HUES64 (cell line): ENCODE measurements around the gene MDK. TPM values are rescaled to one million over a fixed set of nuclear protein-coding genes. Genes with fewer than 3 reads are reported as not detected.

Experiments
- H3K27ac ChIP-seq: 2 replicates; pipeline ENCODE4 v1.7.0; 2013; ENCODE audit warnings: low read depth, low read length, inconsistent platforms
- H3K27me3 ChIP-seq: 2 replicates; pipeline ENCODE4 v1.6.1; 2013; ENCODE audit warnings: mild to moderate bottlenecking, low read length; ENCODE audit not compliant: insufficient read depth
- H3K36me3 ChIP-seq: 2 replicates; pipeline ENCODE4 v1.6.1; 2013; ENCODE audit warnings: mild to moderate bottlenecking, low read length; ENCODE audit not compliant: insufficient read depth
- H3K4me1 ChIP-seq: 2 replicates; pipeline ENCODE4 v1.6.1; 2013; ENCODE audit warnings: mild to moderate bottlenecking, low read length, moderate library complexity; ENCODE audit not compliant: insufficient read depth
- H3K4me3 ChIP-seq: 2 replicates; pipeline ENCODE4 v1.5.1; 2013; ENCODE audit warnings: mild to moderate bottlenecking, low read length, moderate library complexity
- H3K9ac ChIP-seq: 2 replicates; pipeline ENCODE4 v1.6.1; 2013; ENCODE audit warnings: mild to moderate bottlenecking, low read depth, low read length
- H3K9me3 ChIP-seq: 2 replicates; pipeline ENCODE4 v1.6.1; 2013; ENCODE audit warnings: low read depth, low read length; ENCODE audit not compliant: insufficient read depth
- WGBS: fragments of 150-250, 120-280 bp; methylation state at CpG from one replicate; pipeline ENCODE4 v1.1.7; 2013; ENCODE audit warnings: missing lambda C conversion rate; 5-methylcytosine and 5-hydroxymethylcytosine counted together
- polyA plus RNA-seq, 2 experiments: library from polyadenylated mRNA; stranded (reverse); fragments of 50-300 nt; gene quantifications; one replicate each; pipeline ENCODE4 v1.2.3, GENCODE V29; 2013

The MDK gene
- 605 TPM for polyA plus RNA-seq (2013, experiment 1 of 2)
- 719 TPM for polyA plus RNA-seq (2013, experiment 2 of 2)

DNA sequence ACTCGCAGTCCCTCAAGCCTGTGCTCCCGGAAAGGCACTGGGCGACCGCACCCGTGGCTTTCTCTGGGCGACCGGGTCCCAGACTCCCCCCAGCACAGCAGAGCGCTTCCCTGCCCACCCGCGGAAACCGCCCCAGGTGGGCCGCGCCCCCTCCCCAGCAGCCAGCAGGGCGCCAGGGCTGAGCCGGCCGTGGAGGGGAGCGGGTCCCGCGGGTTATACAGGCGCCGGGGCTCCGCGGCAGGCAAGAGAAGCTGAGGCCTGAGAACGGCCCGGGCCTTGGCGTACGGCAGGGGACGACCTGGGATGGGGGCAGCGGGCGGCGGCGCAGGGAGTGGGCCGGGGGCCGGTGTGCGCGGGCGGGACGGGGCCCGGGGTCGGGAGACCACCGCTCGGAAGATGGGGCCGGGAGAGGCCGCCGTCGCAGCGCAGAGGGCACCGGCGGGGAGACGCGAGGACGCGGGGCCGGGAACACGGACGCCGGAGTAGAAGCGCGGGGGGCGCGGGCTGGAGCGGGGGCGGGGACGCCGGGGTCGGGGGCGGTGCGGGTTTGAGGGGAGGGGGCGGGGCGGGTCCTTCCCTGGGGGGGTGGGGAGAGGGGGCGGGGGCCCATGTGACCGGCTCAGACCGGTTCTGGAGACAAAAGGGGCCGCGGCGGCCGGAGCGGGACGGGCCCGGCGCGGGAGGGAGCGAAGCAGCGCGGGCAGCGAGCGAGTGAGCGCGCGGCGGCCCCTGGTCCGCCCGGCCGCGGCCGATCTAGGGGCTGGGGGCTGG lies at the start of gene MDK:
MDK (plus strand) TSS at position 622 of the 771 bp plus-strand sequence. CDS start 389 bp downstream, outside the sequence.
- Histone ChIP-seq H3K4me1 (peaks cover 15% of the 10 kb centered on the region), H3K9me3 (no peaks in the 10 kb centered on the region), H3K27ac (peak within 1 kb of the TSS; percentile 99), H3K27me3 (peaks cover 4% of the 10 kb centered on the region; the same call in 1 of the 2 replicates), H3K4me3 (peak within 1 kb of the TSS; percentile 89), H3K36me3 (peaks cover 20% of the 10 kb centered on the region), H3K9ac (peak within 1 kb of the TSS; percentile 96)
- 1% methylated on average over 75 of the region's 96 CpGs for WGBS

DNA sequence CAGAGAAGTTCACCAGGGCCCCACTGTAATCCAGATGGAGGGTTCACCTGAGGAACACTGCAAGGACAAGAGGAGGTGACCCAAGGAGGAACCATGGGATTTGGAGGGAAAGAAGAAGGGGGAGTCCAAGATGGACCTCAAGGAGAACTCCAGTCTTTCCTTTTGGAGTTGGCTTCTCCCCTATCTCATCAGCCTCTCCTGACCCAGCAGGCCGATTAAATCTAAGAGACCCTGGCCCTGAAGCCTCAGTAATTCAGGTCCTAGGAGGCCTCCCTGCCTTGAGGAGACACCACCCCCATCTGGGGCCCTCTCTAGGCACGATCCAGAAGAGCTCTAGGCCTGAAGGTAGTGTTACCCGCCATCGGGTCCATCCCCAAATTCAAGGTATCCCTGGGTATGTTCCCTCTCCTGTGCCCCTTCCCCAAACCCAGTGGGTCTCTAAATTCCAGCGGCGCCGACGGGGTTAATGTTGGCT lies 49.3 kb upstream of the MDK start:
- Histone ChIP-seq H3K4me1 (peaks cover 35% of the 10 kb centered on the region), H3K9me3 (no peaks in the 10 kb centered on the region), H3K36me3 (no peaks in the 10 kb centered on the region), H3K27me3 (peaks cover 52% of the 10 kb centered on the region), H3K27ac (no peak overlapping the region), H3K9ac (no peak overlapping the region), H3K4me3 (peak overlapping the region; percentile 61)
- WGBS, result 12% methylated on average over 8 of the region's 8 CpGs

GRCh38 chr11:46332568-46333393 lies 48.7 kb upstream of the MDK start:
- Histone ChIP-seq H3K9ac (peak overlapping the region; percentile 27; the same call in 1 of the 2 replicates), H3K9me3 (no peaks in the 10 kb centered on the region), H3K27me3 (peaks cover 52% of the 10 kb centered on the region), H3K4me1 (peaks cover 39% of the 10 kb centered on the region), H3K4me3 (peak overlapping the region; percentile 61), H3K27ac (no peak overlapping the region), H3K36me3 (no peaks in the 10 kb centered on the region)
- under 1% methylated on average over 99 of the region's 99 CpGs for WGBS

DNA sequence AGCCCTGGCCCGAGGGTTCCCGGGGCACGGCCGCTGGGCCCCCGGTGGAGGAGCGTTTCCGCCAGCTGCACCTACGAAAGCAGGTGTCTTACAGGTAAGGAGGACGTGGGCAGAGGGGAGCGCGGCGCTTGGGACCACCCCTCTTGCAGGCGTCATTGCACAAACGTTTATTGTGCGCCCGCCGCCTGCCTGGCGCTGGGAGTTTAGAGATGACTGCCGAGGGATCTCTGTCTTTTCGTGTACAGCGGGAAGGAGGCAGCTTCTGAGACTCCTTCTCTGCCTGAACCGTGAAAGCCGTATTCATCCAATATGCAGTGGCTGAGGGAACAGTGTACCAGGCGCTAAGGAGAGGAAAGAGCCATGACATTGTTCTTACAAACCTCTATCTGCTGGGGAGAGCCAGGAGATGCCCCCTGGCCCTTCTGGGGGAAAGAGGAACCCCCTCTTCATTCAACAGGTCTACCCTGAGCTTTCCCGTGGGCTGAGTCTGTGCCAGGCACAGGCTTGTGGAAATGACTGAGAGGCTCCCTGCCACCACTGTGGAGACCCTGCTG lies 48.0 kb upstream of the MDK start:
- Histone ChIP-seq H3K4me3 (peak overlapping the region; percentile 61), H3K27ac (no peak overlapping the region), H3K27me3 (peaks cover 52% of the 10 kb centered on the region), H3K36me3 (no peaks in the 10 kb centered on the region), H3K9ac (0 out of 2 replicates have a peak overlapping the region, but pooled peaks have one; percentile 27), H3K9me3 (no peaks in the 10 kb centered on the region), H3K4me1 (peaks cover 46% of the 10 kb centered on the region)
- WGBS, result 9% methylated on average over 25 of the region's 25 CpGs

GRCh38 chr11:46334211-46334610 lies 47.3 kb upstream of the MDK start:
- H3K9ac ChIP-seq, result no peak overlapping the region
- no peaks in the 10 kb centered on the region for H3K9me3 ChIP-seq
- H3K27me3 ChIP-seq, result peaks cover 52% of the 10 kb centered on the region
- no peak overlapping the region for H3K27ac ChIP-seq
- H3K4me1 ChIP-seq, result peaks cover 50% of the 10 kb centered on the region
- H3K36me3 ChIP-seq, result no peaks in the 10 kb centered on the region
- WGBS, result 93% methylated on average over 3 of the region's 3 CpGs
- H3K4me3 ChIP-seq, result no peak overlapping the region

- H3K27me3 ChIP-seq, result peaks cover 45% of the 10 kb centered on the region
- H3K36me3 ChIP-seq, result no peaks in the 10 kb centered on the region
Measured at GRCh38 chr11:46335271-46335670, 46.2 kb upstream of the MDK start.

DNA sequence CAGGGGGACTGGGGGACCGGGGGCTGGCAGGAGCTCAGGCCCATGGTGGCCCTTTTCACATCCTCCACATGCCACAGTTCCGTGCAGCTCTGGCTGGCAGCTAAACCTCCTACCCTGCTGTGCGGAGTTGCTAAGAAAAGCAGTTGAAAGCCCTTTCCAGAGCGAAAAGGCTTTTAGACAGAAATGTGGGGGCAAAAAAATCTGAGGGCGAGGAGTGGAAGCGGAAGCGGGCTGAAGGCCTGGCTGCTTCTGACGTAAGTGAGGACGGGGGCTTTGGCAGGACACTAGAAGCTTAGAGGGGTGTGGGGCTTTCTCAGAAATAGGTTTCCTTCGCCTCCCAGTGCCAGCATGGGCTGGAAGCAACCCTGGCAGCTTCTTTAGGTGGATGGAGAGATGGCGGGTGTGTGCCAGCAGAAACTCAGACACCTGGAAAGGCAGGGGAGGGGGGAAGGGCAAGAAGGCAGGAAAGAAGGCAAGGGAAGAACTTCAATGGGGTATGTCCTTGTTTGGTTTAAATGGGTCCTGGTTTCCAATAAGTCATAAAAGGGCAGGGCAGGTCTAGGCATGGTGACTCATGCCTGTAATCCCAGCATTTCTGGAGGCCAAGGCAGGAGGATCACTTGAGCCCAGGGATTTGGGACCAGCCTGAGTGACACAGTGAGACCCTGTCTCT lies 45.4 kb upstream of the MDK start:
- Histone ChIP-seq H3K27ac (no peak overlapping the region), H3K27me3 (peaks cover 38% of the 10 kb centered on the region)
- 71% methylated on average over 11 of the region's 11 CpGs for WGBS

More at GRCh38 chr11:46335271-46335670, 46.2 kb upstream of the MDK start:
- WGBS, result 89% methylated on average over 6 of the region's 6 CpGs
- Histone ChIP-seq H3K4me3 (no peak overlapping the region), H3K9ac (no peak overlapping the region), H3K9me3 (no peaks in the 10 kb centered on the region), H3K4me1 (peaks cover 55% of the 10 kb centered on the region), H3K27ac (no peak overlapping the region)

DNA sequence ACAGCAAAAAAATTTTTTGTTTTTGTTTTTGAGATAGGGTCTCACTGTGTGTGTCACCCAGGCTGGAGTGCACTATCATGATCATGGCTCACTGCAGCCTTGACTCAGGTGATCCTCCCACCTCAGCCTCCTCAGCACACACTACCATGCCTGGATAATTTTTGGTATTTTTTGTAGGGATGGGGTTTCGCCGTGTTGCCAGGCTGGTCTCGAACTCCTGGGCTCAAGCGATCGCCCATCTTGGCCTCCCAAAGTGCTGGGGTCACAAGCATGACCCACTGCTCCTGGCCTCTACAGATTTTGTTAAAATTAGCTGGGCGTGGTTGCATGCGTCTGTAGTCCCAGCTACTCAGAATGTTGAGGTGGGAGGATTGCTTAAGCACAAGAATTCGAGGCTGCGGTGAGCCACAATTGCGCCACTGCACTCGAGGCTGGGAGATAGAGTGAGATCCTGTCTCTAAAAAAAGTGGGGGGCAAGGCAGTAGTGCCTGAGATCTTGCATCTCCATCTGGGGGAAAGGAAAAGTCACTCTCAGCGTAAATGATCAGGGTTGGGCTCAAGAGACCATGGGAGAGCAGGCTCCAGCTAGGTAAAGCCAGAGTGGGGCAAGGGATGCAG lies 44.8 kb upstream of the MDK start:
- no peak overlapping the region for H3K9ac ChIP-seq
- H3K4me3 ChIP-seq, result no peak overlapping the region
- no peak overlapping the region for H3K27ac ChIP-seq
- peaks cover 32% of the 10 kb centered on the region for H3K27me3 ChIP-seq
- peaks cover 59% of the 10 kb centered on the region for H3K4me1 ChIP-seq
- no peaks in the 10 kb centered on the region for H3K36me3 ChIP-seq
- 92% methylated on average over 12 of the region's 12 CpGs for WGBS
- no peaks in the 10 kb centered on the region for H3K9me3 ChIP-seq

More for the DNA sequence above, 45.4 kb upstream of the MDK start:
- Histone ChIP-seq H3K9ac (no peak overlapping the region), H3K4me1 (peaks cover 53% of the 10 kb centered on the region), H3K36me3 (no peaks in the 10 kb centered on the region), H3K4me3 (no peak overlapping the region), H3K9me3 (no peaks in the 10 kb centered on the region)

- 80% methylated on average over 13 of the region's 13 CpGs for WGBS
Measured at GRCh38 chr11:46337626-46338345, 43.7 kb upstream of the MDK start.

GRCh38 chr11:46338636-46338987 lies 42.9 kb upstream of the MDK start:
- no peaks in the 10 kb centered on the region for H3K36me3 ChIP-seq
- WGBS, result 26% methylated on average over 9 of the region's 9 CpGs
- H3K9ac ChIP-seq, result peak overlapping the region; percentile 17; the same call in 1 of the 2 replicates
- peak overlapping the region; percentile 93 for H3K27ac ChIP-seq
- peaks cover 13% of the 10 kb centered on the region for H3K27me3 ChIP-seq
- H3K4me3 ChIP-seq, result peak overlapping the region; percentile 35
- peaks cover 70% of the 10 kb centered on the region for H3K4me1 ChIP-seq
- no peaks in the 10 kb centered on the region for H3K9me3 ChIP-seq

More at GRCh38 chr11:46337626-46338345, 43.7 kb upstream of the MDK start:
- Histone ChIP-seq H3K4me1 (peaks cover 62% of the 10 kb centered on the region), H3K9ac (no peak overlapping the region), H3K9me3 (no peaks in the 10 kb centered on the region), H3K27me3 (peaks cover 21% of the 10 kb centered on the region), H3K36me3 (no peaks in the 10 kb centered on the region), H3K27ac (peak overlapping the region; percentile 10; the same call in 1 of the 2 replicates), H3K4me3 (no peak overlapping the region)
